ENCODE measurements around the gene EIPR1.

DNA sequence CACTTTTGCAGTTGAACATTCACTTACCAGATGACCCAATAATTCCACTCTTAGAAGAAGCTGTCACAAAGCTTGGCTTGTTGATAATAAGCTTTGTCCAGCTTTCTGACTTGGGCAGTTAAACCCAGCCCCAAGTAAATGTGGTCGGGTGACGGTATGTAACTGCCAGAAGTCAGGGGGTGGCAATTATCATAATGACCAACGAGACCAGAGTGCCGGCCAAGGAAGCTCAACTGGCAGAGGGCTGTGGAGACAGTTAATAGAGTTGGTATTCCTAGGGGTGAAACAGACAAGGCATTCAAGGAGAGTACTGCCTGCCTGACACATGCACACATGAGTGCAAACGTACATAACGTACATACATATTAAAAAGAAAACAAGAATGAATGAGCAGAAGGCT, 116.7 kb downstream of the EIPR1 start:
- TF ChIP-seq YY1 (IDR thresholded peaks at IDR 0.05; ENCODE audit: insufficient read depth, insufficient read length) (no peak), ZNF274 (IDR thresholded peaks at IDR 0.05; ENCODE audit: low read depth, low read length) (no peak), SUZ12 (IDR thresholded peaks at IDR 0.05; ENCODE audit: extremely low read depth, insufficient read depth, insufficient read length) (no peak)
